ENCODE results near the gene NCBP1. TPM values are rescaled to one million over a fixed set of nuclear protein-coding genes. Genes with fewer than 3 reads are reported as not detected.

The NCBP1 gene
- total RNA-seq, 4 donors from 2014 or later, result 18.6 to 38.4 (median 24.4) TPM

DNA sequence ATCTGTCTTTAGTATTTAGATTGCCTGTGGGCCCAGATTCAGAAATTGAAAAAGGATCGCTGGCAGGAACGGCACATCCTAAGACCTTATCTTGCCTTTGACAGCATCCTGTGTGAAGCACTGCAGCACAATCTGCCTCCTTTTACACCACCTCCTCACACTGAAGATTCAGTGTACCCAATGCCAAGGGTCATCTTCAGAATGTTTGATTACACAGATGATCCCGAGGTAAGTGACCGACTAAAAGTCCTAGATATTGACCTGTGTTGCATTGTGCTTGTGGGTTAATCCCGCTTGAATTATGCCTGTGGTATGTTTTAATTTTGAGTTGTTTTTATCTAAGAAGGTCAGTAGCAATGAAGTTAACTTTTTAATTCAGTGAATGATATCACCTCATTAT is 14.4 kb downstream of the NCBP1 start:
- no peaks in the 10 kb centered on the region for H3K27me3 ChIP-seq
- H3K4me3 ChIP-seq, result no peak overlapping the region
- H3K36me3 ChIP-seq, result peaks cover 0 to 92% (median 0%) of the 10 kb centered on the region in 3 donors
- H3K27ac ChIP-seq, result no peak overlapping the region
- 93 to 95% methylated on average over 5 of the region's 5 CpGs for WGBS, 2 donors
- DNase-seq (ENCODE audit: low spot score in 2 of 2), result no peak
- TF ChIP-seq, protein P1, sequence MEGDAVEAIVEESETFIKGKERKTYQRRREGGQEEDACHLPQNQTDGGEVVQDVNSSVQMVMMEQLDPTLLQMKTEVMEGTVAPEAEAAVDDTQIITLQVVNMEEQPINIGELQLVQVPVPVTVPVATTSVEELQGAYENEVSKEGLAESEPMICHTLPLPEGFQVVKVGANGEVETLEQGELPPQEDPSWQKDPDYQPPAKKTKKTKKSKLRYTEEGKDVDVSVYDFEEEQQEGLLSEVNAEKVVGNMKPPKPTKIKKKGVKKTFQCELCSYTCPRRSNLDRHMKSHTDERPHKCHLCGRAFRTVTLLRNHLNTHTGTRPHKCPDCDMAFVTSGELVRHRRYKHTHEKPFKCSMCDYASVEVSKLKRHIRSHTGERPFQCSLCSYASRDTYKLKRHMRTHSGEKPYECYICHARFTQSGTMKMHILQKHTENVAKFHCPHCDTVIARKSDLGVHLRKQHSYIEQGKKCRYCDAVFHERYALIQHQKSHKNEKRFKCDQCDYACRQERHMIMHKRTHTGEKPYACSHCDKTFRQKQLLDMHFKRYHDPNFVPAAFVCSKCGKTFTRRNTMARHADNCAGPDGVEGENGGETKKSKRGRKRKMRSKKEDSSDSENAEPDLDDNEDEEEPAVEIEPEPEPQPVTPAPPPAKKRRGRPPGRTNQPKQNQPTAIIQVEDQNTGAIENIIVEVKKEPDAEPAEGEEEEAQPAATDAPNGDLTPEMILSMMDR (IDR thresholded peaks at IDR 0.05), result no peak
- no peak for TF ChIP-seq POLR2A (IDR thresholded peaks at IDR 0.05)
- TF ChIP-seq EP300 (IDR thresholded peaks at IDR 0.05), result no peak
- H3K9me3 ChIP-seq, result no peaks in the 10 kb centered on the region
- H3K4me1 ChIP-seq, result no peaks in the 10 kb centered on the region

DNA sequence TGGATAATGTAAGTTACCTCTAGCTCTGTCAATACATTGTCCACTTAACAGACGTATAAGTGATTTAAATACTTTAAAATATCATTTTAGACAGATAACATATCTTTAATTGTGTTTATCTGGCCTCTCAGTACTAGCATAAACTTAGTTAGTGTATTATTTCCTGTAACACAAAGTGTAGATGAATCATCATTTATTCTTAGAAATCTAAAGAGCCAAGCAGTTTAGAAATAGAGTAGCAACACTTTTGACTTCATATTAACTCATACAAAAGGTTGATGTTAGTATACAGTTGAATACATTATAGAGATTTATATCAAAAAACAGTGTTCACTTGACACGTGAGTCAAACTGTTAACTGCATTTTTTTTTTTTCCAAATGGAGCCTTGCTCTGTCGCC is 18.0 kb downstream of the NCBP1 start:
- no peak overlapping the region for H3K27ac ChIP-seq
- TF ChIP-seq, protein P1 (IDR thresholded peaks at IDR 0.05), result no peak
- no peak for TF ChIP-seq EP300 (IDR thresholded peaks at IDR 0.05)
- TF ChIP-seq POLR2A (IDR thresholded peaks at IDR 0.05), result no peak
- H3K36me3 ChIP-seq, result peaks cover 0 to 94% (median 1%) of the 10 kb centered on the region in 3 donors
- no peak for DNase-seq (ENCODE audit: low spot score in 2 of 2)
- H3K27me3 ChIP-seq, result no peaks in the 10 kb centered on the region
- no peak overlapping the region for H3K4me3 ChIP-seq
- H3K4me1 ChIP-seq, result no peaks in the 10 kb centered on the region
- H3K9me3 ChIP-seq, result no peaks in the 10 kb centered on the region
- WGBS, 2 donors, result 85% methylated on average over 3 of the region's 3 CpGs

DNA sequence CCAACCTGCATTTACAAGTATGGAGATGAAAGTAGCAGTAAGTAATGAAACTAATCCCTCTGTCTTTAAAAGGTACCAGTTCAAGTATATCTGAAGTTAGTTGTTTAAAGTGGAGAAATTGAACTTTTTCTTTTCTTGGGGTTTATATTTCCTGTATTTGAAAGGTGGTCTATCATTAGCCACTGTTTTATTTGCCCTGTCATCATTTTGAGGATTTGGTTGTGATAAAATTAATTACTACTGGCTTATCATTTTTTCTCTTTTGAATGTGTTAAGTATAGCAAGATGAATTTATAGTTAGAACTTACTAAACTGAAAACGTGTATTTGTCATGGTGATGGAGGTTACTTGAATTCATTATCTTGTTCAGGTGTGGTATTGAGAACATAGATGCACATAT is 25.1 kb downstream of the NCBP1 start:
- H3K27me3 ChIP-seq, result no peaks in the 10 kb centered on the region
- no peak for DNase-seq (ENCODE audit: low spot score in 2 of 2)
- peaks cover 0 to 96% (median 10%) of the 10 kb centered on the region in 3 donors for H3K36me3 ChIP-seq
- WGBS, 2 donors, result 80 to 81% methylated on average over 1 of the region's 1 CpG
- no peak overlapping the region for H3K4me3 ChIP-seq
- no peaks in the 10 kb centered on the region for H3K9me3 ChIP-seq
- H3K27ac ChIP-seq, result no peak overlapping the region
- H3K4me1 ChIP-seq, result no peaks in the 10 kb centered on the region
- TF ChIP-seq EP300 (IDR thresholded peaks at IDR 0.05) (no peak), POLR2A (IDR thresholded peaks at IDR 0.05) (no peak)
- TF ChIP-seq, protein P1 (IDR thresholded peaks at IDR 0.05), result no peak

DNA sequence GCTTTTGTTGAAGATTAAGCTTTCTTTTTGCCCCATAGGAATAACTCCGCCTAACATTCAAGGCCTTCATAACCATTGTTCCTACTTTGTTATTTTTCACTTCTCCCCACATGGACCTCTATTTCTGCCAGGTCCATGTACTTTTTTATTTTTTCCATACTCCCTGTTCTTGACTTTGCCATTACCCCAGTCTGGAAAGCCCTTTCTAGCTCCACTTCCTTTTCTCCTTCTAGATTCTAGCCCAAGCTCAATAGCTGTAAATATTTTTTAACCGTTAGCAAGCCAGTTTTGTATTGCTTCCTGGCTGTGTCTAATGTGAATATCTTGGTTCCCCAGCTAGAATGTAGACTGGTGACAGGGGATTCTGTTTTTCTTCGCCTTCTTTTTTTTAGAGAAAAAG is 26.1 kb downstream of the NCBP1 start:
- Histone ChIP-seq H3K27me3 (no peaks in the 10 kb centered on the region), H3K4me3 (no peak overlapping the region), H3K4me1 (no peaks in the 10 kb centered on the region), H3K27ac (peak overlapping the region in 1 of 4 donors; percentile 50), H3K9me3 (no peaks in the 10 kb centered on the region), H3K36me3 (peaks cover 0 to 96% (median 13%) of the 10 kb centered on the region in 3 donors)
- WGBS, 2 donors, result 84 to 89% methylated on average over 3 of the region's 3 CpGs
- DNase-seq (ENCODE audit: low spot score in 2 of 2), result no peak
- TF ChIP-seq EP300 (IDR thresholded peaks at IDR 0.05) (no peak), POLR2A (IDR thresholded peaks at IDR 0.05) (no peak)
- TF ChIP-seq, protein P1 (IDR thresholded peaks at IDR 0.05), result no peak

DNA sequence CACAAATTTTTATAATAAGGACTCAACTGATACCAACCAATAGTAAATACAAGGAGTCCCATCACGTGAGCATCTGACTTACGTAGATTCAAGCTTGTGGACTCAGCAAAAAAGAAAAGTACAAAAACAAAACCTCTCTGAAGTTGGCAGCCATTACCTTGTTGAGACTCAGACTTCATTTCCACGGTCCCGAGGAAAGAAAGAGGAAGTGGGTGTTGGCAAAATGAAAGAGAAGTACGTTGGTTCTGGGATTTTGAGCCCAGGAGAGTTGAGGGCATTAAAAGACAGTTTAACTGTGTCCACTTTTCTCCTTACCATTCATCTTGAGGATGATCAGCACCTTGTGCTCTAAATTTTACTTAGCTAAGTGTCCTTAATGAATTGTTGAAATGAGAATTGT is 26.7 kb downstream of the NCBP1 start:
- TF ChIP-seq EP300 (IDR thresholded peaks at IDR 0.05), result no peak
- no peaks in the 10 kb centered on the region for H3K9me3 ChIP-seq
- no peaks in the 10 kb centered on the region for H3K4me1 ChIP-seq
- peaks cover 0 to 96% (median 19%) of the 10 kb centered on the region in 3 donors for H3K36me3 ChIP-seq
- no peak overlapping the region for H3K4me3 ChIP-seq
- no peaks in the 10 kb centered on the region for H3K27me3 ChIP-seq
- 65 to 68% methylated on average over 5 of the region's 5 CpGs for WGBS, 2 donors
- DNase-seq (ENCODE audit: low spot score in 2 of 2), result no peak
- peak overlapping the region in 1 of 4 donors; percentile 50 for H3K27ac ChIP-seq

DNA sequence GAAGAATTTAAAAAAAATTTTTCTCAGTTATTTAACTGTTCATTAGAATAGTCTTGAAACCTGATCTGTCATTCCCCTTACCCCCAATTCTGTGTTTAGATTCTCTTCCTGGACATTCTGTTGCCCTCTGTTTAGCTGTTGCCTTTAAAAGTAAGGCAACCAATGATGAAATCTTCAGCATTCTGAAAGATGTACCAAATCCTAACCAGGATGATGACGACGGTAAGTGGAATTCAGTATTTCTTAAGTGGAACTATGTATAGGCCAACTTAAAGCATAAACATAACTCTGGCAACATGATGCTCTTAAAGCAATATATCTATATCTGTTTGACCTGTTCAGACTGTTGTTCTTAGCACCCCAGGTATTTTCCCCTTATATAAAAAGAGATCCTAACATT is 27.2 kb downstream of the NCBP1 start:
- no peaks in the 10 kb centered on the region for H3K4me1 ChIP-seq
- peaks cover 0 to 96% (median 20%) of the 10 kb centered on the region in 3 donors for H3K36me3 ChIP-seq
- 92 to 95% methylated on average over 2 of the region's 2 CpGs for WGBS, 2 donors
- H3K9me3 ChIP-seq, result no peaks in the 10 kb centered on the region
- TF ChIP-seq, protein P1 (IDR thresholded peaks at IDR 0.05), result no peak
- TF ChIP-seq POLR2A (IDR thresholded peaks at IDR 0.05), result no peak
- TF ChIP-seq EP300 (IDR thresholded peaks at IDR 0.05), result no peak
- no peaks in the 10 kb centered on the region for H3K27me3 ChIP-seq
- no peak for DNase-seq (ENCODE audit: low spot score in 2 of 2)
- H3K4me3 ChIP-seq, result no peak overlapping the region
- H3K27ac ChIP-seq, result no peak overlapping the region

Measured in tibial nerve (tissue), 4 donors.